T follicular helper cell (primary cell): Measurements from ENCODE around the gene PAPPA.

ENCODE experiments used
- DNase-seq: peaks from one replicate; pipeline ENCODE4 v3.0.0-alpha.2; 2020; ENCODE audit warnings: low read depth

Gene PAPPA

DNA sequence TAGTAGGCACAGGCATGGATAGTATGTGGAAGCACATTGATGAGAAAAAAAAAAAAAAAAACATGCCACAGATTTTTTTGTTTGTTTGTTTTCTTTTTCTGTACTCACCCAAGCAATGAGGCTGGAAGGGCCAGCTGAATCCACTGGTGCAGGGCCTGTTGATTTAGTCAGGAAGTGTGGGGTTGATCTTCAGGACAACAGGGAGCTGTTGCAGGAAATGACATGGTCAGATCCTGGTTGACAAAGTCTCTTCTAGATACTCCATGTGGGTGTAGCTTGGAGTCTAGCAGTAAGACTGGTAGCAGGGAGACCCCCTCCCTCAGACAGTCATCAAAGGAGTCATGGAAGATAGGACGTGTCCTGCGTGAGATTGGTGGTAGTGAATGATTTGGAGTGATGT is 191.8 kb downstream of the PAPPA start:
- DNase-seq, result no peak

DNA sequence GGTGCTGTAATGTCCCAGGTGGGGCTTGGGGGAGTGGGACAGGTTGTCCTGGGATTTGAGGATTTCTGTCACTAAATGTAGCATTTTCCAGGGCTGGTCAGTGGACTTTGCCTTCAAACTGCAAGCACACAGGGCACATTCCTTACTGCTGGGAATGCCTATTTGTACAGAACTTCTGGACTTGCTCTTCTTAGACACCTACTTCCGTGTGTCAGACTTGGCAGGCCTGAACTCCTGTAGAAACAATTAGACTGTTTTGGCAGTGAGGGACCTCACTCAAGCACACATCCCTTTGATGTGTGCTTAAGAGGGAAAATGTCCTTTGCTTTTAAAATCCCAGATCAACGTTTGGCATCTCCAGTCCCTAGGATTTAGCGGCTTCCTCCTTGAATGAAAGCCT is 192.2 kb downstream of the PAPPA start:
- no peak for DNase-seq

DNA sequence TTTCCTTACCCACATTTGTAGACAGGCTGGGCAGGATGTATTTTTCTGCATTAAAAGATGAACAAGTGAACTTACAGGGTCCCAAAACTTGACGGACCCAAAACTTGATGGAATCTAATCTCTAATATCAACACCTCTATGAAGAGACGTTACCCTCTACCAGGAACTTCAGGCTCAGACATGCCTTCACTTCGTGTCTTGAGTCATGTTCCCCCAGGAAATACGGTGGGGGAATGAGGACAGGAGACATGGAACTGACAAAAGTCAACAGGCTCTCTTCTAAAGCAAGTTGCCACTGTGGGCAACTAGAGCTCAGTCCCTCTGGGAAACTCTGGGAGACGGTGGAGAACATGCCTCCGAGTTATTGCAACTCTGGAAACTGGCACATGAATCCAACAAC is 196.1 kb downstream of the PAPPA start:
- no peak for DNase-seq

DNA sequence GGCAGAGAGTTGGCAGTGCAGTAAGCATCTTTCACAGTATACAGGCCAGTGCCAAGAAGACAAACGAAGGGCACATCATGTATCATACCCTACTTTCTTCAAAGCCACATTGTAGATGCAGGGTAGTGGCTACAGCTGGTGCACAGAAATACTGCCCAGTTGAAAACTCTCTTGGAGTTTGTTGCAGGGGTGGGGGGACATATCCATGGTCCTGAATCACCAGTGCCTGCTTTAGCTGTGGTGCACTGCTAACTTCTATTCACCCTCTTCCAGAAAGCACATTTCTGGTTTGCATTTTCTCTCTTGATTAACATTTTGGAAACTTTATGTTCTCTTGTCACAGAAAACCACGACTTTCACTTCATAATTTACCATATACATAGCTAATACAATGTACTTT is 196.6 kb downstream of the PAPPA start:
- DNase-seq, result no peak

DNA sequence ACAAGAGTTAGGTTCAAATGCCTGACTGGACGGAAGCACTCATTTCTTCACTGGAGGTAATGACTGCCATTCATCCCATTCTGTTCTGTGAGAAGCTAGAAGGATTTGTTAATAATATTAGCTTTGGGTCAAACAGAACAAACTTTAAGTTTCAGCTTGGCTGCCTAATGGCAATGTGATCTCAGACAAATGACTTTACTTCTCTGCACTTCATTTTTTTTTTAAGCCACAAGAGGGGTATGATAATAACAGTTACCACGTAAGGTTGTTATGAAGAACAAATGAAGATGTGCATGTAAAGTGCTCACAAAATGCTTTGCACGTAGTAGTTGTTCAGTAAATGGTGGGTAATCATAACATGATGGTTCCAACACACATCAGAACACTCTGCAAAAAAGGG is 199.4 kb downstream of the PAPPA start:
- no peak for DNase-seq

DNA sequence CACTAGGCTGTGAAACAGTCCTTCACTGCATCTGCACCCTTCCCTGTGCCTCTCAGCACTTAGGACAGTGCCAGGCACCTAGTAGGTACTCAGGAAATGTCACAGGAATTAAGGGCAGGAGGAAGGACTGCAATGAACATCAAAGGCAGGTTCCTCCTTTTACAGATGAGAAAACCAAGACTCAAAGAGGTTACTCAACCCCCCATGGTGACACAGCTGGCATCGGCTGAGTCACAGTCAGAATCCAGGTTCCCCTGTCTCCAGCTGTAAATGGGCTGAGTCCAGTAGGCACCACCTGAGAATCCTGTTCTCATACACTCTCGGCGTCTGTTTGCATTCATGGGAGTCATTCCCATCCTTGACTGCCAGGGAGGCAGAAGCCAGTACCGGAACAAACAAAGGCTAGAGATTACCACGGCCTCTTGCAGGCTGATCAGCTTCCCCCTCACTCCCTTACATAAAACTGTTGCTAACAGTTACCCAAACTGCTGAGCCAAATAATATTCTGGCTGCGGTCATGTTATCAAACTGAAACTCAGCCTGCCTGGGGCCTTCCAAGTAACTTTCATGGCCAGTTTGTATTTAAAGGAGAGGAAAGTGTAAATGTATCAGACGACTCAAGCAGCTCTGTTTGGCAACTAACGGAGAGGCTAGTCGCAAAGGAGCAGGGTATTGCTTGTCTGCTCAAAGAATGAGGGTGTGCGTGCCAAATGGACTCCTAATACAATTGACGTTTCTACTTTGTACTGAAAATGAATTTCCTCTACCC is 201.7 kb downstream of the PAPPA start:
- no peak for DNase-seq

DNA sequence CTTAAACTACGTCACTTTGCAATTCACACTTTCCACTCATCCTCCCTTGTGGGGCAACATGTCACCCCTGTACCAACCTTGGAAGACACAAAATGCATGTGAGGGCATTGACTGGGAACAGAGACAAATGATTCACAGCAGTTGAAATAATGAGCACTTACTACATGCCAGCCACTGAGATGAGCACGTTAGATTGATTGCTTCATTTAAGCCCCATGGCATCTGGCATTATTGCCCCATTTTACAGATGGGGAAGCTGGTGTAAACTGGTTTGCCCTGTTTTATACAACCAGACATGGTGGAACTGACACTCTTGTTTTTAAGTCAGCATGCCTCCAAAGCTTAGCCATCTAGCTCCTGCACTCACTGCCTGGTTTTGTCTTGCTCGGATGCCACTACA is 204.7 kb downstream of the PAPPA start:
- DNase-seq, result no peak

DNA sequence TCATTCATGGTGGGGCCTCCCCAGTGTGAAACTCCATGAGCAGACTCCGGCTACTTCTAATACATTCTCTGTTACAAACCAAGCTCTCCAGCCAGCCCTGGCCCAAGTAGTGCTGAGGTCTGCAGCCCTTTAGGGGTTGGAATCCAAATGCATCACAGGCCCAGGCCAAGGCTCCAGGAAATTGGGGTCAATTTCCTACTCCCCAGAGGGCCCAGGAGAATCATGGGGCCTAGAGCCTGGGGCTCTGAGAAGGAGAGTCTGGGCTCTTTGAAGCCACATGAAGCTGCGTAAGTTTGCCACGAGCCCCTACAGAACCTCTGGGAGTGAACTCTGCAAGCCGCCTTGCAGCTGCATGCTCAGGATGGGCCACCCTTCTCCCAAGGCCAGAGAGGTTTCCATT is 206.4 kb downstream of the PAPPA start:
- no peak for DNase-seq

DNA sequence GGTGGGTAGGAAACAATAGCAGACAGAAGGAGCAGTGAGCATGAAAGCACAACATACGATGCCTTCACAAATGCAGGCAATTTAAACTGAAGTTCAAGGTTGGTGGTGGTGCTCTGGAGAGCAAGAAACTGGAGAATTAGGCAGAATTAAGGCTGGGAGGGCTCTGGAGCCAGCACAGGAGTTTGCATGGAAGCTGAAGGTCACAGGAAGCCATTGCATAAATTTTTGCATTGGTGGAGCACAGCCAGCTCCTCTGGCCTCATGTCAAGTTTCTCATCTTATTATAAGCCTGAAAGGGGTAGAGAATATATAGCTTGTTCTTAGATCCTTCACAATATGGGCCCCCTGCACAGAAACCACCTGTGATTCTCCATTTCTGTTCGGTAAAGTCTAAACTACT is 207.4 kb downstream of the PAPPA start:
- no peak for DNase-seq

DNA sequence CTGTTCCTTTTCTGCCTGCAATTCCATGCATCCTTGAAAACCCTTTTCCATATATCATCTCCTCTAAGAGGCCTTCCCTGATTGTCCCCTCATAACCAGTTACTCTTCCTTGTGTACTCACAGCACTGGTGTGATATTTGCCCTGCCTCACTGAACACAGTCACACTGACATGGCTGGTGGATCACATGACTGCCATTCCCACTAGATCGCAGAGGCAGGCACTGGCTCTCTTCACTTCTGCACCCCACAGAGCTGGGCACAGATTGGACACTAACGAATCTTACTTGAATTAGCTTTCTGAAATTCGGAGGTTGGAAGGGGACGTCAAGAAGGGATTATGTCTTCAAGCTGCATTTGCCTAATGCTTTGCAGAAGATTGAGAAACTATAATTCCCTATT is 208.0 kb downstream of the PAPPA start:
- no peak for DNase-seq

DNA sequence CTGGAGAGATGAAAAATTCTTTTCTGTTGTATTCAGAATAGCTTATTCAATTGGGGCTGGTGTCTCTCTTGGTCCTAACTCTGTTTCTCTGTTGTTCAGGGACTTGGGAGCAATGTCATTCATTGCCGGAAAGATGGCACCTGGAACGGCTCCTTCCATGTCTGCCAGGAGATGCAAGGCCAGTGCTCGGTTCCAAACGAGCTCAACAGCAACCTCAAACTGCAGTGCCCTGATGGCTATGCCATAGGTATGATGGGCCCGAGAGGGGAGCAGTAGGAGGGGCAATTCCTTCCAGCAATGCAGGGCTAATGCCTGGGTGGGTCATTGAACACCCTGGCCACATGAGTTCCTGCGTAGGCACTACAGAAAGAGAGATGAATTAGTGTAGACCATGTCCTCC is 208.9 kb downstream of the PAPPA start:
- DNase-seq, result no peak

DNA sequence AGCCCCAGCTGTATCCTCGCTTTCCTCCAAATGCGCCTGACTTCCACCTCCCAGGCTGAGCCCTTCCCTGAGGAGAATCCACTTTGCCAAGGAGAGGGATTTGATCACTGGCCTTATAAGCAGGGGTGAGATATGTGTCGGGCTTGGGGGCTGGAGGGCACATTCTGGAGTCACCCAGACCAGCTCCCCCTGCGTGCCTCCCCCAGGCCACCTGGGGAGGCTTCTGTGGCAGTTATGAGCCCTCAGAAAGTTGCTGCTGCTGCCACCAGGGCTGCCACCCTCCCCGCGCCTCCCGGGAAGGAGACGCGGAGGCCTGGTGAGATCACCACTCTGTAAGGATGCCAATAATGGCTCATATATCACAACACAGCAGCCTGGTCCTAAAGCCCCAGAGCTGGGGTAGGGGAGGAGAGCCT is 211.5 kb downstream of the PAPPA start:
- DNase-seq, result no peak

DNA sequence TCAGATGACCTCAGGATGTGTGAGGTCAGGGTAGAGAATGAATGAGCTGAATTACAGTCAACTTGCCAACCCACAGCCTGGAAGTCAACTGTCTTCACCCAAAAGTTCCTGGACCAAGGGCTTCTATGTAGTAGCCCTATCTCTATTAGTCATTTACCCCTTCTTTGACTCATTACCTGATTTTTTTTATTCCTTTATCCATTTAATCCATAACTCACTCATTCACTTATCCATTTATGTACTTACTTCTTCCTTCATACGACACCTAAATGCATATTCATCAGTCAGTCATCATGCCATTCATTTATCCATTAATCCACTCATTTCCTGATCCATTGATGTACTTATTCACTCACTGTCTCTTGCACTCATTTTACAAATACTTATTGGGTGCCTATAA is 212.7 kb downstream of the PAPPA start:
- no peak for DNase-seq

DNA sequence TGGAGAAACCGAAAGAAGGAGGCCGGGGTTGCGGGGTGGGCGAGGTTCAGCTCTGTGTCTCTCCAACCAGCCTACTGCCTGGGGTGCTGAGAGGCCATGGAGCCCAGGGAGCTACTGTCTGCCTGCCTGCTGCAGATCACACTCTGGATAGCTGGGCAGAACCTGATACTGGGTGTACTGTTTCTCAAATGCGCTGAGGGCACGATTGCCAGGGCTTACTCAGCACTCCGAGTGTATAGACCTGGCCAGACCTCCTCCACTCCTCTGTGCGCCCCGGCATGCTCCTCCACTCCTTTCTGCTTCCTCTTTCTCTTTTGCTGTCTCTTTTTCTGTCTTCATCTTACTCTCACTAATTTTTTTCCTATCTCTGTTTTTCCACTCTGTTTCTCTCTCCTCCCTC is 215.1 kb downstream of the PAPPA start:
- no peak for DNase-seq

DNA sequence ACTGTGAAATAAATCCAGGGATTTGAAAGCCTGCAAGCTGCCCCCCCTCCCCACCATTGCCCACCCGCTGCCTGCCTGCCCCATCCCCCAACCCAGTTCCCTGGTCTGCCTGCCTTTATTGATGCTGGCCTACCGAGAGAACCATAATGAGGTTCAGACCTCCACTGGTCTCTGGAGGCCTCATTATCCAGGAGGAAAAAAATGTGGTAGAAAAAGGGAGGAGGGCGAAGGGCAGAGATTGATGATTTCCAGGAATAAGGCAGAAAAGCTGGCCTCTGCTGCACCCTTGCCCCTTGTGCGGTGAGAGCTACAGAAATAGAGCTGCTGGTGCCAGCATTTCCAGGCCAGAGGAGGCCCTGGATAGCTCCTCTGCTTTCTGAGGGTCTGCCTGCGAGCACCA is 216.1 kb downstream of the PAPPA start:
- DNase-seq, result no peak

DNA sequence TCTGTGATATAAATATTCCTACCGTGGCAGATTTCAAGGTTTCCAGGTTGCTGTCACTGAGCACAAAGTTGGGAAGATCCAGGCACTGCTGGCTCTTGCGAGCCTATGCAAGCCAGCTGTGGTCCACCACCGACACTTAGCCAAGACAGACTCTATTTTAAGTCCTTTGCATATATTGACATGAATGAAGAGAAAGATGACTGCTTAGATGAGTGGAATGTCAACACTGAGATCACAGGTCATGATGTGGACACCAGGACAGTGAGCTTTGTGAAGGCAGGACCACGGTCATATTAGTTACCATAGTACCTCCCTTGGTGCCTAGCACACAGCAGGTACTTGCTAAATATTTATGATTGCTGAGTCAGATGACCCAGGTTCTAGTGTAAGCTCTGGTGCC is 217.0 kb downstream of the PAPPA start:
- DNase-seq, result no peak

DNA sequence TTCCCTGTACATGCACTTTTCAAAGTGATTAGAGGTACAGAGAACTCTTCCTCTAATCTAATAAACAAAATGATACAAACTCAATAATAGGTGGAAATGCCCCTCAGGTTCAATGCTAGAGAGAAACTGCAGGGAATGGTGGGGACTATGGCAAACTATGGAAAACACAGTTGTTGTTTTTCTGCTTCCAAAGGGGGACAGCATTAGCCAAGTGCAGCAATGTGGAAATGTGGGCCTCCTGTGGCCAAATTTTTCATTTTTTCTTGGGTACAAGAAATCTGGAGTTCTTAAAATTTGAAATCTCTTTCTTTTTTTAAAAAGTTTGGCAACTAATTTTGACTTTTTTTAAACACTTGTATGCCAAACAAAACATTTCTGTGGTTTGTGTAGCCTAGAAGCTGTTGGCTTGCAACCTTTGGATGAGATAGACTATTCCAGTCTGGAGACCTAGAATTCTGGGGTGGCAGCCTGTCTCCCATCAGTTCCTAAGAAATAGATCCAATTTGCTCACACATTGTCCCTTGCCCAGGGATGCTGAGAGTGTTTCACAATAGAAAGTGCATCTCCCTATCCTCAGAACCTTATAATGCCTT is 218.6 kb downstream of the PAPPA start:
- no peak for DNase-seq

DNA sequence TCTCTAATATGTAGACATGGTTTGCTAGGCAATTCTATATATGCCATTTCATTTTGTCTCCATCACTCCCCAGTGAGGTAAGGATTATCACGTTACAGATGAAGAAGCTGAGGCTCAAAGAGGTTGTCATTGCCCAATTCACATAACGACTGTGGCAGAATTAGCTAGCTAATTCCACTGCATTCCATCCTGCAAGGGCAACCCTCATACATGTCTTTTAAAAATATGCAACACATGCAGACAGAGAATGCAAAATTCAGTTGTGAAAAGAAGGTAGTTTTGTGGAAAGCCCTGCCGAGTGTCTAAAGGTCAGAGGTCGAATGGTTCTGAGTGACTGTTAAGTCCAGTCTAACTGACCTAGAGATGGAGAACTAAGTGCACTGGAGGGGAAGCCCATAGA is 219.2 kb downstream of the PAPPA start:
- DNase-seq, result no peak

DNA sequence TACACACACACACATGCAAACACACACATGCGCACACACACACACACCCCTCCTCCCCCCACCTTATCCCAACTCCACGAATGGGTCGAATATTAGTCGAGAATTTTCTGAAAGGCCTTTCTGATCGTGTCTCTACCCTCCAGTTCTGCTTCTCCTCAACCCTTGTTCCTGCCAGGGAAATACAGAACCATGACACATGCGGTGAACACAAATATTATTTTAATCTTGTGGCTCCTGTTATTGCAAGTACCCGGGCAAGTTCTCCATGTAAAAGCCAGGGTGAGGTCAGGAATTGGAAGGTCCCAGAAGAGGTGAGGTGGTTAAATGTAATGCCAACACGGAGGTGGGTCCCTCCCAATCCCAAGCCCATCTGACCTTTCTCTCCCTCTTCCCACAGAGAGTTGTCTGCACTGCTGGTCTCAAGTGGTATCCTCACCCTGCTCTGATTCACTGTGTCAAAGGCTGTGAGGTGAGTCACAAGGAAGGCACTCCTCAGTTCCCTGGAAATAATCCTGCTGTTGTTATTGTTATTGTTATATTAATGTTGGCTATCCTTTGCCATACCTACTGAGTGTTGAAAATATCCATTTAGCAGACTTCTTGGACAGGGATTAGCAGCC is 223.7 kb downstream of the PAPPA start:
- no peak for DNase-seq

DNA sequence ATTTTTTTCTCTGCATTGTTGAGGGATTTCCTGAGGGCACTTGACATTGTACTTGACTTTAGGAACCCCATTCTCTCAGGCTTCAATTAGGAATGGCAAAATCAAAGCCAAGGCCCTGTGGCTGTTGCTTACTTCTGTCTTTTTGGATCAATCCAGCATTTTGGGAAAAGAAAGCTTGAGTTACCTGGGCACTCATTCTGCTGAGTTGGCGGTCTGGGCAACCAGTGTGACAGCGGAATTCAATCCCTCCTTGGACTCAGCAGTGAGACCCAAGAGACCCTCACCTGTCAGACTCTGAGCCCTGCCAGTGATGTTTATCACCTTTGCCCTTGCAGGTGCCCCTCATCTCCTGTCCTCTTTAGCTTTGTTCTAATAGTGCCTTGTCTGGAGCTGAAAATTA is 225.3 kb downstream of the PAPPA start:
- no peak for DNase-seq

DNA sequence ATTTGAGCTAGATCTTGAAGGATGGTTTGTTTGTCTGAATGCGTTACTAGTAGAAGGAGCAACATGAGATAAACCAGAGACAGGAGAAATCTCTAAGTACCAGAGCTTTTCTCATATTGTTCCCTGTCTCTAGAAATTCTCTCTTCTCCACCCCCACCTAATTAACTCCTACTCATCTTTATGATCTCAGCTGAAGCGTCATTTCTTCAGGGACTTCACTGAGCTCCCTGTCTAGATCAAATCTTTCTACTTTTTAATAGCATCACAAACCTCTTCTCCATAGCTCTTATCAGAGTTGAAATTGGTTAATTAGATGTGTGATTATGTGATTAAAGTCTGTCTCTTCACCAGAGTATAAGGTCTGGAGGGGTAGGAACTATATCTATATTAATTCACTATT is 226.2 kb downstream of the PAPPA start:
- no peak for DNase-seq

DNA sequence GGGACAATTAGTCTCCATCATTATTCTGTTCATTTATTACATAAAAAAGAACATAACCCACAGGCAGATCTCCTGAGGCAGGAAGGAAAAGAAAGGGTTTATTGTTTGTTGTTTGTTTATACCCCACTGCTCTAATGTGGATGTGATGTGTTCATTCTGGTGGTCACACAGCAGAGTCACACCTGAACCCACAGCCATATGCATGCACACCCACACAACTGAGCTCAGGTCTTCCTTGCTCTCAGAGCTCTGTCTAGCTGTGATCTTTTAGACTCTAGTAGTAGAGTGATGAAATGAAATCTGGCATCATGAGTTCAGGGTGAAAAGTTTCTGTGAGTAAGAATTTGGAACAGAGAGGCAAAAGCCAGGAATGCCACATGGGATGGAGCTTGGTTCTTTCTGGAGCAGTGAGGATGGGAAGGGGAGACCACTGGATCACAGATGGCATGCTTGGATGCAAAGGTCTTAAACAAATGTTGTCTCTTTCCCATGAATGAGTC is 227.0 kb downstream of the PAPPA start:
- DNase-seq, result no peak

DNA sequence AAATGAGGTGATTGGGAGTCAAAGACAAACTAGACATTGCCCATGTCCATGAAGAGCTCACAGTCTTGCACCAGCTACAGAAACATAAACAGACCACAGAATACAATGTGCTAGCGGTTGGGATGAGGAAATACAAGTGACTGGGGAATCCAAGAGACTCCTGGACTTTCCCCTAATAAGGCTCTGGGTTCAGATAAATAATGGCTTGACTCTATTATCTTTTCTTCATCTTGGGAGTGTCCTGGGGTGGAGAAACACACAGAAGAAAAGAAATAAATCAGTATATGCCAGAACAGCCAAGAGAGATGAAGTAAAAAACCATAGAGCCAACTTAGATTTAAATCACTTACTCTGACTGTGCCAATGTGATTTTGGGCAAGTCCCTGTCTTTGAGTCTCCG is 227.8 kb downstream of the PAPPA start:
- no peak for DNase-seq
